Spleen (tissue), 11 donors: ENCODE measurements around the gene APOA5. TPM values are rescaled to one million over a fixed set of nuclear protein-coding genes. Genes with fewer than 3 reads are reported as not detected.
A peak's percentile ranks its signal among the peaks of the same experiment; 100 is the strongest.
"Not testable (repeated sequence)": the region's sequence is repeated elsewhere in the genome, so short reads cannot be mapped to it uniquely, and the experiment has no call there.

Source experiments
- DNase-seq: peaks from one replicate; pipeline ENCODE4 v3.0.0-alpha.2; 2020
- H3K27ac ChIP-seq, 8 donors: fragments of 200-600 bp; sonication (generic) in 7 of 8; 1 replicate in 4 of 8; 2 replicates in 4 of 8; pipeline versions ENCODE4 v1.5.0 to v1.8.0; 2016 to 2021; ENCODE audit warnings: inconsistent platforms in 4 of 8, mild to moderate bottlenecking in 4 of 8, moderate library complexity in 1 of 8
- H3K27me3 ChIP-seq, 7 donors: fragments of 200-600 bp; sonication (generic) in 6 of 7; replicated peaks in 1 of 7; 1 replicate in 4 of 7; 2 replicates in 3 of 7; pipeline versions ENCODE4 v1.5.0 to v1.8.0; 2016 to 2021; ENCODE audit warnings: inconsistent platforms in 3 of 7, mild to moderate bottlenecking in 1 of 7
- H3K36me3 ChIP-seq, 6 donors: fragments of 200-600 bp; sonication (generic) in 5 of 6; 1 replicate in 4 of 6; 2 replicates in 2 of 6; pipeline versions ENCODE4 v1.5.0 to v1.8.0; 2016 to 2021; ENCODE audit warnings: inconsistent platforms in 2 of 6
- H3K4me1 ChIP-seq, 6 donors: fragments of 200-600 bp; sonication (generic) in 5 of 6; 1 replicate in 3 of 6; 2 replicates in 3 of 6; pipeline versions ENCODE4 v1.5.0 to v1.8.0; 2016 to 2021; ENCODE audit warnings: inconsistent platforms in 3 of 6
- H3K4me3 ChIP-seq, 8 donors: fragments of 200-600 bp; sonication (generic) in 7 of 8; 1 replicate in 4 of 8; 2 replicates in 4 of 8; pipeline versions ENCODE4 v1.5.0 to v1.8.0; 2016 to 2021; ENCODE audit warnings: inconsistent platforms in 4 of 8, mild to moderate bottlenecking in 4 of 8, moderate library complexity in 2 of 8
- H3K9me3 ChIP-seq, 8 donors: fragments of 200-600 bp; sonication (generic) in 7 of 8; 1 replicate in 4 of 8; 2 replicates in 4 of 8; pipeline versions ENCODE4 v1.5.0 to v1.8.0; 2016 to 2021; ENCODE audit warnings: inconsistent platforms in 4 of 8
- CTCF ChIP-seq, 11 experiments: fragments of 200-600 bp in 7 of 11; fragments of 450-650 bp in 4 of 11; sonication (generic) in 4 of 11; IDR thresholded peaks in 8 of 11; conservative IDR thresholded peaks in 3 of 11; 1 replicate in 7 of 11; 2 replicates in 4 of 11; pipeline versions ENCODE4 v1.4.0 to v1.8.0; 2016 to 2021; ENCODE audit warnings: antibody characterized with exemption in 11 of 11, inconsistent platforms in 4 of 11, mild to moderate bottlenecking in 1 of 11
- POLR2A ChIP-seq, 3 donors: fragments of 450-650 bp; IDR thresholded peaks; one replicate each; pipeline ENCODE4 v1.5.1; 2017; ENCODE audit warnings: antibody characterized with exemption in 3 of 3, mild to moderate bottlenecking in 1 of 3
- POLR2AphosphoS5 ChIP-seq, 3 donors: sonication (generic); formaldehyde crosslinking; IDR thresholded peaks; one replicate each; pipeline ENCODE4 v1.5.1; 2017; ENCODE audit warnings: antibody characterized with exemption in 3 of 3
- WGBS, 5 donors: extraction: QIAGEN DNeasy Blood & Tissue Kit in 3 of 5; methylation state at CpG; one replicate each; pipeline versions ENCODE4 v1.1.5 to v1.1.7; 2013 to 2018; 5-methylcytosine and 5-hydroxymethylcytosine counted together
- intact Hi-C: fragments of 100-400 bp; cut with DNase I; formaldehyde crosslinking; loops from one replicate; pipeline ENCODE4 v1.15.0; 2023; ENCODE audit warnings: low total_unique reads
- polyA plus RNA-seq, 3 donors: library from polyadenylated mRNA; stranded (reverse); fragments of 200-250 nt; gene quantifications; one replicate each; pipeline ENCODE4 v1.2.1, GENCODE V29; 2013
- total RNA-seq, 7 donors: library from RNA; depleted of rRNA in 3 of 7; stranded (reverse); fragments of >200 nt in 3 of 7; fragmentation: NEBNext Ultra II Directional in 4 of 7; extraction: Animal tissue kit (Norgen Biotek cat#: 25700) in 4 of 7; gene quantifications; one replicate each; pipeline versions ENCODE4 v1.1.0 to v1.2.1, GENCODE V29; 2016 to 2021
- donor health status: healthy with polysubstance abuse.
- donor health status: DM: no; HTN: no; CAD: no; lungs with moderate emphysema.
- donor health status: DM: no; HTN: no; CAD: no.
- donor health status: Bipolar disorder and iron deficiency.
- donor health status: healthy.
- donor health status: DM: no; HTN: no; CAD: no.
- donor health status: DM: yes; HTN: yes; CAD: no.

Gene APOA5
- total and polyA plus RNA-seq, 10 donors, result not detected

- 11 to 20% (median 13%) methylated on average over 28 to 57 of the region's 57 CpGs for WGBS, 5 donors
- H3K36me3 ChIP-seq, result no peaks in the 10 kb centered on the region
- peak; percentile 56 to 84 (median 75) for TF ChIP-seq POLR2AphosphoS5 (IDR thresholded peaks at IDR 0.05)
- TF ChIP-seq CTCF (IDR thresholded peaks at IDR 0.05 in 8 of 11, conservative IDR thresholded peaks at IDR 0.05 in 3 of 11), result peak in 10 of 11 experiments; percentile 34 to 68 (median 56)
- no peak for TF ChIP-seq POLR2A (IDR thresholded peaks at IDR 0.05)
- H3K9me3 ChIP-seq, result no peaks in the 10 kb centered on the region
- peaks cover 9 to 37% (median 21%) of the 10 kb centered on the region in 6 donors for H3K4me1 ChIP-seq
- peak; percentile 94 for DNase-seq
- H3K4me3 ChIP-seq, result peak overlapping the region; percentile 27 to 72 (median 48)
- peak overlapping the region; percentile 0 to 81 (median 67) for H3K27ac ChIP-seq
- intact Hi-C loops, result no loop called here
- peaks cover 0 to 8% (median 0%) of the 10 kb centered on the region in 7 donors for H3K27me3 ChIP-seq
Measured at GRCh38 chr11:116835791-116836631, 44.3 kb upstream of the APOA5 start.

- Histone ChIP-seq H3K4me1 (peaks cover 9 to 30% (median 19%) of the 10 kb centered on the region in 6 donors), H3K4me3 (peak overlapping the region; percentile 27 to 72 (median 48)), H3K27me3 (peaks cover 0 to 8% (median 0%) of the 10 kb centered on the region in 7 donors), H3K9me3 (no peaks in the 10 kb centered on the region), H3K36me3 (no peaks in the 10 kb centered on the region), H3K27ac (peak overlapping the region; percentile 0 to 81 (median 67))
- no peak for DNase-seq
- intact Hi-C loops, result no loop called here
- TF ChIP-seq POLR2A (IDR thresholded peaks at IDR 0.05), result no peak
- no peak for TF ChIP-seq POLR2AphosphoS5 (IDR thresholded peaks at IDR 0.05)
- TF ChIP-seq CTCF (IDR thresholded peaks at IDR 0.05 in 8 of 11, conservative IDR thresholded peaks at IDR 0.05 in 3 of 11), result no peak
- 13 to 23% (median 14%) methylated on average over 13 to 28 of the region's 28 CpGs for WGBS, 5 donors
Measured at GRCh38 chr11:116835042-116835772, 43.5 kb upstream of the APOA5 start.

- H3K9me3 ChIP-seq, intact Hi-C loops, H3K27me3 ChIP-seq, H3K36me3 ChIP-seq: not testable (repeated sequence)
- DNase-seq, result peak; percentile 58
- Histone ChIP-seq H3K4me3 (peak overlapping the region in 1 of 8 donors; percentile 72), H3K4me1 (peaks cover 9 to 30% (median 19%) of the 10 kb centered on the region in 6 donors), H3K27ac (peak overlapping the region in 6 of 8 donors; percentile 61 to 81 (median 70))
- 69 to 82% (median 78%) methylated on average over 12 to 13 of the region's 13 CpGs for WGBS, 5 donors
Measured at GRCh38 chr11:116834535-116835041, 42.9 kb upstream of the APOA5 start.

DNA sequence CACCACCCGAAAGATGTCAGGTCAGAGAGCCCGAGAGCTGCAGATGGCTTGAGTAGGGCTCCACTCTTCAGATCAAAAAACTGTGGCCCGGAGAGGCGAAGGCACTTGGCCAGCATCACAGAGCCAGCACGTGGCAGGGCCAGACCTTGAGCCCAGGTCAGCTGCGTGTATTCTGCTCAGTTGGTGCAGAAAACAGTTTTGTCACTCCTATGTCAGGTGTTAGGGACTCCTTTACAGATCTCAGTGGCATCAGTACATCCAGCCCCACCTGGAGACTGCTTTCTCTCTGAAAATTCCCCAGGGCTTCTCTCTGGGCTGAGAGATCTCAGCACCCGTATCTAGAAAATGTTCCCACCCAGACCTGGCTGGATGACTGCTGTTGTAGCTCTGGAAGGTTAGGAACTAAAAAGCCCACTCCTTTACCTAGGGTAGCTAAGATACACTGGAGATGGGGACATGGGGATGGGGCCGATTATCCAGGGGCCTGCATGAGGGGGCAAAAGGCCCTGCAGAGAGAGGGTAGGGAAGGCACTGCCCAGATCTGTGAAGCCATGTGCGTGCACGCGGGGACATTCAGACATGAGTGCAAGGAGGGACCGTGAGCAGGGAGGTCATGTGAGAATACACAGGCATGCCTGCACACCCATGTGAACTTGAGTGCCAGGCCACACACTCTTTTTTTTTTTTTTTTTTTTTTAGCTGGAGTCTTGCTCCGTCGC lies 42.3 kb upstream of the APOA5 start:
- intact Hi-C loops, result no loop called here

More for the DNA sequence above, 42.3 kb upstream of the APOA5 start:
- DNase-seq, result peak; percentile 54
- 86 to 96% (median 90%) methylated on average over 14 of the region's 14 CpGs for WGBS, 5 donors
- Histone ChIP-seq H3K4me1 (peaks cover 9 to 30% (median 19%) of the 10 kb centered on the region in 6 donors), H3K27ac (no peak overlapping the region), H3K9me3 (no peaks in the 10 kb centered on the region), H3K4me3 (no peak overlapping the region), H3K27me3 (peaks cover 0 to 8% (median 0%) of the 10 kb centered on the region in 7 donors), H3K36me3 (no peaks in the 10 kb centered on the region)
- TF ChIP-seq CTCF (IDR thresholded peaks at IDR 0.05 in 8 of 11, conservative IDR thresholded peaks at IDR 0.05 in 3 of 11) (no peak), POLR2AphosphoS5 (IDR thresholded peaks at IDR 0.05) (no peak), POLR2A (IDR thresholded peaks at IDR 0.05) (no peak)
